ENCODE measurements around the gene ZHX3.

Gene ZHX3

GRCh38 chr20:41224281-41224680 lies 93.2 kb downstream of the ZHX3 start:
- no peak for DNase-seq (ENCODE audit: low spot score)

- no peak for DNase-seq (ENCODE audit: low spot score)
Observed at GRCh38 chr20:41223112-41223511, 94.4 kb downstream of the ZHX3 start.

- no peak for DNase-seq (ENCODE audit: low spot score)
Observed at GRCh38 chr20:41222703-41223102, 94.8 kb downstream of the ZHX3 start.

GRCh38 chr20:41222296-41222695 lies 95.2 kb downstream of the ZHX3 start:
- peak; percentile 98 for DNase-seq (ENCODE audit: low spot score)

GRCh38 chr20:41221614-41222218 lies 95.8 kb downstream of the ZHX3 start:
- no peak for DNase-seq (ENCODE audit: low spot score)

GRCh38 chr20:41219824-41220223 lies 97.7 kb downstream of the ZHX3 start:
- no peak for DNase-seq (ENCODE audit: low spot score)

GRCh38 chr20:41218466-41218865 lies 99.1 kb downstream of the ZHX3 start:
- no peak for DNase-seq (ENCODE audit: low spot score)

- no peak for DNase-seq (ENCODE audit: low spot score)
Observed at GRCh38 chr20:41217422-41217821, 100.1 kb downstream of the ZHX3 start.

- no peak for DNase-seq (ENCODE audit: low spot score)
Observed at GRCh38 chr20:41214666-41215065, 102.9 kb downstream of the ZHX3 start.

- DNase-seq (ENCODE audit: low spot score), result peak; percentile 38
Observed at GRCh38 chr20:41214202-41214601, 103.3 kb downstream of the ZHX3 start.

GRCh38 chr20:41213150-41213820 lies 104.2 kb downstream of the ZHX3 start:
- peak; percentile 59 for DNase-seq (ENCODE audit: low spot score)

GRCh38 chr20:41205313-41205712 lies 112.2 kb downstream of the ZHX3 start:
- DNase-seq (ENCODE audit: low spot score), result peak; percentile 99

GRCh38 chr20:41204304-41205265 lies 112.9 kb downstream of the ZHX3 start:
- DNase-seq (ENCODE audit: low spot score), result no peak

GRCh38 chr20:41203660-41204059 lies 113.9 kb downstream of the ZHX3 start:
- no peak for DNase-seq (ENCODE audit: low spot score)

- no peak for DNase-seq (ENCODE audit: low spot score)
Observed at GRCh38 chr20:41202426-41202825, 115.1 kb downstream of the ZHX3 start.

- DNase-seq (ENCODE audit: low spot score), result no peak
Observed at GRCh38 chr20:41201760-41202159, 115.8 kb downstream of the ZHX3 start.

GRCh38 chr20:41200446-41201202 lies 116.9 kb downstream of the ZHX3 start:
- DNase-seq (ENCODE audit: low spot score), result no peak

GRCh38 chr20:41198443-41198842 lies 119.1 kb downstream of the ZHX3 start:
- DNase-seq (ENCODE audit: low spot score), result no peak

GRCh38 chr20:41196653-41197225 lies 120.8 kb downstream of the ZHX3 start:
- no peak for DNase-seq (ENCODE audit: low spot score)

GRCh38 chr20:41192575-41192974 lies 125.0 kb downstream of the ZHX3 start:
- DNase-seq (ENCODE audit: low spot score), result no peak

Measured in pons (tissue), 1 donor.